ENCODE data around the gene WBP11. TPM values are rescaled to one million over a fixed set of nuclear protein-coding genes. Genes with fewer than 3 reads are reported as not detected.

WBP11 gene
- total RNA-seq, 1 donor from 2014 or later = 86.3 TPM

DNA sequence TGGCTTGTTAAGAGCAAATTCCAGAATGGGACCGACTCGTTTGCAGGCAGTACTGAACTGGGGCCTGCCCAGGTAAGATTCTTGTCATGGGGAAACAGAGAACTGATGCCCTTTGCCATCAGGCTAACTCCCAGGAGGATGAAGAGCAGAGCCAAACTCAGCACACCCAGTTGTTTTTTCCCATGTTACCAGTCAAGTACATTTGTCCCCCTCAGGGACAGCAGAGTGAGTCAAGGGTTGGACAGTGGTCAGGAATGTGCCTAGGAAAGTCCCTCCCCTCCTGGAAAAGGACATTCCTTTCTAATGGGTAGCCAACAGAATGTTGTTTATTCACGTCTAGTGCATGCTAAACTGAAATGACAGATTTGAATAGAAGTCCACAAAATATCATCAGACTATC, 38.5 kb upstream of the WBP11 start:
- no peak for DNase-seq (ENCODE audit: extremely low spot score, unreplicated experiment)
- peak overlapping the region; percentile 6 for H3K4me3 Mint-ChIP-seq
- H3K4me1 Mint-ChIP-seq (ENCODE audit: unreplicated experiment) = no peaks in the 10 kb centered on the region
- no peak overlapping the region for H3K27ac Mint-ChIP-seq
- peaks cover 10% of the 10 kb centered on the region for H3K9me3 Mint-ChIP-seq
- peaks cover 5% of the 10 kb centered on the region for H3K36me3 Mint-ChIP-seq
- TF ChIP-seq, protein P1, sequence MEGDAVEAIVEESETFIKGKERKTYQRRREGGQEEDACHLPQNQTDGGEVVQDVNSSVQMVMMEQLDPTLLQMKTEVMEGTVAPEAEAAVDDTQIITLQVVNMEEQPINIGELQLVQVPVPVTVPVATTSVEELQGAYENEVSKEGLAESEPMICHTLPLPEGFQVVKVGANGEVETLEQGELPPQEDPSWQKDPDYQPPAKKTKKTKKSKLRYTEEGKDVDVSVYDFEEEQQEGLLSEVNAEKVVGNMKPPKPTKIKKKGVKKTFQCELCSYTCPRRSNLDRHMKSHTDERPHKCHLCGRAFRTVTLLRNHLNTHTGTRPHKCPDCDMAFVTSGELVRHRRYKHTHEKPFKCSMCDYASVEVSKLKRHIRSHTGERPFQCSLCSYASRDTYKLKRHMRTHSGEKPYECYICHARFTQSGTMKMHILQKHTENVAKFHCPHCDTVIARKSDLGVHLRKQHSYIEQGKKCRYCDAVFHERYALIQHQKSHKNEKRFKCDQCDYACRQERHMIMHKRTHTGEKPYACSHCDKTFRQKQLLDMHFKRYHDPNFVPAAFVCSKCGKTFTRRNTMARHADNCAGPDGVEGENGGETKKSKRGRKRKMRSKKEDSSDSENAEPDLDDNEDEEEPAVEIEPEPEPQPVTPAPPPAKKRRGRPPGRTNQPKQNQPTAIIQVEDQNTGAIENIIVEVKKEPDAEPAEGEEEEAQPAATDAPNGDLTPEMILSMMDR (conservative IDR thresholded peaks at IDR 0.05) = no peak
- H3K27me3 Mint-ChIP-seq = peaks cover 4% of the 10 kb centered on the region

DNA sequence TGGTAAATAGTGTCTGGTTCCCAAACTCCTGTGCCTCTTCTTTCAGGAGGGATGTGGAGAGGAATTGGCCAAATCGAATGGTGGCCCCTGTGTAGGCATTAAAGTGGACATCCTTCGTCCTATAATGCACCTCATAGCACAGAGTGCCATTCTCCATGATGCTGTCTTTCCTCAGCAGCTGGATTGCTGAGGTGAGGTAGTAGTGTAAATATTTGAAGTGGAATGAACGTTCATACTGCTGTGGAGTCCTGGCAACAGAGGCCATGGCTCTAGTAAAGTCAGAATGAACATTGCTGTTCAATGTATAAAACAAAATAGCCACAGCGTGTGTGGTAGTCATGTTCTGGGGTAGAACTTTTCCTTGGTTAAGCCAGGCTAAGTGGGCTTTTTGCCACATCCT, 37.3 kb upstream of the WBP11 start:
- Mint-ChIP-seq H3K9me3 (peaks cover 10% of the 10 kb centered on the region), H3K27me3 (peaks cover 4% of the 10 kb centered on the region), H3K4me1 (ENCODE audit: unreplicated experiment) (no peaks in the 10 kb centered on the region), H3K27ac (peak overlapping the region; percentile 35), H3K4me3 (peak overlapping the region; percentile 8), H3K36me3 (peaks cover 5% of the 10 kb centered on the region)
- no peak for DNase-seq (ENCODE audit: extremely low spot score, unreplicated experiment)
- TF ChIP-seq, protein P1 (conservative IDR thresholded peaks at IDR 0.05) = no peak

DNA sequence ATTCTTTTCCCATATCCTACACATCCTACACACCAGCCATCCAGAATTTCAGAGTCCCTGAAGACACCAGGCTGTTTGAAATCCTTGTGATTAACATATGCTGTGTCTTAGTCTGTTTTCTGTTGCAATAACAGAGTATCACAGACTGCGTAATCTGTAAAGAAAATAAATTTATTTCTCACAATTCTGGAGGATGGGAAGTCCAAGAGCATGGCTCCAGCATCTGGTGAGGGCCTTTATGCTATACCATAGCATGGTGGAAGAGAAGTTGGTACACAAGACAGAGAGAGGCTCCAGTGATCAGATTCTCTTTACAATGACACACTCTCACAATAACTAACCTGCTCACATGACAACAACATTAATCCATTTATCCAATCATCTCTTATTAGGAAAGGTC, 36.0 kb upstream of the WBP11 start:
- no peak overlapping the region for H3K27ac Mint-ChIP-seq
- peaks cover 10% of the 10 kb centered on the region for H3K9me3 Mint-ChIP-seq

DNA sequence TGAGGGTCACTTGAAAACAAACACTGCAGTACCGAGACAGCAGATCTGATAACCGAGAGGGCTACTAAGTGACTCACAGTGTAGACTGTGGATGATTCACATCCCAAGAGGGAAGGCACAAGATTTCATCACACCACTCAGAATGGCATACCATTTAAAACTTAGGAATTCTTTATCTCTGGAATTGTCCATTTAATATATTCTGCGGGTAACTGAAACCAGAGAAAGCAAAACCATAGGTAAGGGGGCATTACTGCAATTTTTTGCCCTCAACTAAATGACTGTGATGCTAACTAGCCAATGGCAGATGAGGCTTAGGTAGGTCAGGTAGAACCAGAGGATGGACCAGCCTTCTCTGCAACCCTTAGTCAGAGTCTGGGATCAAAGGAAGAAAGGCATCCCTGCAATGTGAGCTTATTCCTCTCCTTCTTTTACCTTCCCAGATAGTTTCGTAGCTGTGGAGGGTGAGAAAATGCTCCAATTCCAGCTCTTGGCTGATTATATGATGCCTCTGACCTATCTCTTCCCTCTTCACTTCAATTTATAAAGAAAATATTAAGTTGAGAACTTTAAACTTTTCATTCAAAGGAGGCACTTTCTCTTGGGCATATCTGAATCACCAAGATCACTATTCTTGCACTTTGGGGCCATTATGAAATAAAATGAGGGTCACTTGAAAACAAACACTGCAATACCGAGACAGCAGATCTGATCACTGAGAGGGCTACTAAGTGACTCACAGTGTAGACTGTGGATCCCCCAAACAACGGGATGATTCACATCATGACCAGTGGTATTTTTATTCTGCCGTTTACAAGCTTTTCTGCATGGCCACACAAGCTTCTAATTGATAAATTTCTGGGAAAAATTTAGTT, 33.3 kb upstream of the WBP11 start:
- H3K9me3 Mint-ChIP-seq = peaks cover 10% of the 10 kb centered on the region
- no peaks in the 10 kb centered on the region for H3K4me1 Mint-ChIP-seq (ENCODE audit: unreplicated experiment)
- H3K4me3 Mint-ChIP-seq = no peak overlapping the region
- no peak for DNase-seq (ENCODE audit: extremely low spot score, unreplicated experiment)
- no peaks in the 10 kb centered on the region for H3K27me3 Mint-ChIP-seq
- H3K27ac Mint-ChIP-seq = no peak overlapping the region
- TF ChIP-seq, protein P1 (conservative IDR thresholded peaks at IDR 0.05) = no peak
- H3K36me3 Mint-ChIP-seq = peaks cover 5% of the 10 kb centered on the region

More for the DNA sequence above, 36.0 kb upstream of the WBP11 start:
- Mint-ChIP-seq H3K27me3 (no peaks in the 10 kb centered on the region), H3K36me3 (peaks cover 5% of the 10 kb centered on the region), H3K4me1 (ENCODE audit: unreplicated experiment) (no peaks in the 10 kb centered on the region), H3K4me3 (no peak overlapping the region)
- no peak for DNase-seq (ENCODE audit: extremely low spot score, unreplicated experiment)
- TF ChIP-seq, protein P1 (conservative IDR thresholded peaks at IDR 0.05) = no peak

DNA sequence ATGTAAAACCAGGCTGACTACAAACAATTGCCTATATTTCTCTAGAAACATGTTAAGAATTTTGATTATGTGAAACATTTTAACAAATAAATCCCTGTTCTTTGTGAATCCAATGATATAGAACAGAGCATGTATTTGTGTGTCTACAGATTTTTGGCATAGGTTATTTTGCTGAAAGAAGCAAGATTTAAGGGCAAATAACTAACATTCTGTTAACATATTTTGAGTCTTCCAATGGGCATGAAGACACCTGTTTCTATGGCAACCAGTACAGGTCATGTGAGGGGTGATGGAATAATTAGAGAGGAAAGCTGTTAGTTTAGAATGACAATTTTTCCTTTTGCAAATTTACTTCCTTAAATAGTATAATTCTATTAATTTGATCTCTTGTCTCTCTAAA, 31.2 kb upstream of the WBP11 start:
- DNase-seq (ENCODE audit: extremely low spot score, unreplicated experiment) = no peak
- Mint-ChIP-seq H3K9me3 (peaks cover 4% of the 10 kb centered on the region), H3K27me3 (no peaks in the 10 kb centered on the region), H3K27ac (no peak overlapping the region), H3K4me1 (ENCODE audit: unreplicated experiment) (no peaks in the 10 kb centered on the region), H3K36me3 (no peaks in the 10 kb centered on the region), H3K4me3 (no peak overlapping the region)
- TF ChIP-seq, protein P1 (conservative IDR thresholded peaks at IDR 0.05) = no peak
